GM23338 (cell line): ENCODE results near the gene GNL2.

Experiments used
- CREB1 ChIP-seq: fragments of 250-450 bp; sonication (Bioruptor Pico); IDR thresholded peaks from 2 replicates; pipeline ENCODE4 v1.5.0; 2020; ENCODE audit warnings: low read depth, mild to moderate bottlenecking, moderate library complexity
- POLR2AphosphoS5 ChIP-seq: IDR thresholded peaks from 2 replicates; pipeline ENCODE4 v1.6.1; 2016; ENCODE audit warnings: antibody characterized with exemption, low read depth
- TF ChIP-seq, protein P1 (sequence below), 2 experiments: fragments of 200-600 bp in 1 of 2; sonication (generic) in 1 of 2; conservative IDR thresholded peaks; 2 replicates each; pipeline versions ENCODE4 v1.5.1 to v1.6.1; 2016 to 2017; ENCODE audit warnings: antibody characterized with exemption in 2 of 2, low read depth in 2 of 2, mild to moderate bottlenecking in 2 of 2, moderate library complexity in 1 of 2

DNA sequence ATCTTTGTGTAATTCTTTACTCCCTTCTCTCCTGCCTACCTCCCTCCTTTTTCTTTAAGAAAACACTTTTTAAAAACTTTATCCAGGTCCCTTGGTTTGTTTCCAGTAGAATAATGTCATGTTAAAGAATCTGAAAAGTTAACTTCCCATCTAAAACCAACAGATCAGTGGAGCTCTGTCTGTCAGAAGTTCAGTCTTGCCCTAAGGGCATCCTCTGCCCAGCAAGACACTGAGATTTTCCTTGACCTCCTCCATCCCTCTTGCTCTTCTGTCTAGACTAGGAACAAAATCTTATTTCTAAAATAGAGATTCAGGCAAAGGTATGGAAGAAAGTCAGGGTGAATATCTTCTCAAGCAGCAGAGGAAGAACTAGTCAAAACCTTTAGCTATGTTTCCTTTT lies 5.7 kb upstream of the GNL2 start:
- TF ChIP-seq, protein P1, sequence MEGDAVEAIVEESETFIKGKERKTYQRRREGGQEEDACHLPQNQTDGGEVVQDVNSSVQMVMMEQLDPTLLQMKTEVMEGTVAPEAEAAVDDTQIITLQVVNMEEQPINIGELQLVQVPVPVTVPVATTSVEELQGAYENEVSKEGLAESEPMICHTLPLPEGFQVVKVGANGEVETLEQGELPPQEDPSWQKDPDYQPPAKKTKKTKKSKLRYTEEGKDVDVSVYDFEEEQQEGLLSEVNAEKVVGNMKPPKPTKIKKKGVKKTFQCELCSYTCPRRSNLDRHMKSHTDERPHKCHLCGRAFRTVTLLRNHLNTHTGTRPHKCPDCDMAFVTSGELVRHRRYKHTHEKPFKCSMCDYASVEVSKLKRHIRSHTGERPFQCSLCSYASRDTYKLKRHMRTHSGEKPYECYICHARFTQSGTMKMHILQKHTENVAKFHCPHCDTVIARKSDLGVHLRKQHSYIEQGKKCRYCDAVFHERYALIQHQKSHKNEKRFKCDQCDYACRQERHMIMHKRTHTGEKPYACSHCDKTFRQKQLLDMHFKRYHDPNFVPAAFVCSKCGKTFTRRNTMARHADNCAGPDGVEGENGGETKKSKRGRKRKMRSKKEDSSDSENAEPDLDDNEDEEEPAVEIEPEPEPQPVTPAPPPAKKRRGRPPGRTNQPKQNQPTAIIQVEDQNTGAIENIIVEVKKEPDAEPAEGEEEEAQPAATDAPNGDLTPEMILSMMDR (conservative IDR thresholded peaks at IDR 0.05; ENCODE audit: low read depth in 2 of 2) = no peak
- no peak for TF ChIP-seq POLR2AphosphoS5
- no peak for TF ChIP-seq CREB1 (CRISPR knock-in tag)
